ENCODE data around the gene GNB1L. TPM values are rescaled to one million over a fixed set of nuclear protein-coding genes. Genes with fewer than 3 reads are reported as not detected.

The GNB1L gene
- total RNA-seq, 1 experiment from 2014 or later = 96.1 TPM

DNA sequence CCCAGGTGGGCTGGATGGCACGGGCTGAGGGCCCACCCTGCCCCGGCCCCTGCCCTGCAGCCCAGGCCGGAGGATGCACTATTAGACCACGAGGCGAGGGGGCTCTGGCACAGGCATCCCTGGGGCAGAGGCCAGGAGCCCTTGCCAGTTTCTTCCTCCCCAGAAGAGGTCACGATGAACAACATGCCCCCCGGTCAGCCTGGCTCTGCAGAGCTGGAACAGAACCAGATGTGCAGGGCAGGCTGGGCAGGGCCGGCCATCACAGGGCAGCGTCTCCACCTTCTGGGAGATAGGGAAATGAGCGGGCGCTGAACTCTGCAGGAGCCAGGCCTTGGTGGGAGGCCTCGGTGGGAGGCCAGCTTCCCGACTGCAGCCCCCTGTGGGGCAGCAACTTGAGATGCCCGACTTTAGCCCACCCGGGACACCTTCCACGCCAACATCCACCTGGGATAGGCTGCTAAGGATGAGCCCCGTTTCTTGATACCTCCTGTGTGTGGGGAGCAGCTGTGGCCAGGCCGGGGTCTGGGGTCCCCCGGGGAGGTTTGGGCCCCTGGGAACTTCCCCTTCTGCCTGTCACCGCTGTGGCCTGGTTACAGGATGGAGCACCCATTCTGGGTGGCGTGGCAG lies 21.8 kb upstream of the GNB1L start:
- no peak for DNase-seq (ENCODE audit: low spot score)

DNA sequence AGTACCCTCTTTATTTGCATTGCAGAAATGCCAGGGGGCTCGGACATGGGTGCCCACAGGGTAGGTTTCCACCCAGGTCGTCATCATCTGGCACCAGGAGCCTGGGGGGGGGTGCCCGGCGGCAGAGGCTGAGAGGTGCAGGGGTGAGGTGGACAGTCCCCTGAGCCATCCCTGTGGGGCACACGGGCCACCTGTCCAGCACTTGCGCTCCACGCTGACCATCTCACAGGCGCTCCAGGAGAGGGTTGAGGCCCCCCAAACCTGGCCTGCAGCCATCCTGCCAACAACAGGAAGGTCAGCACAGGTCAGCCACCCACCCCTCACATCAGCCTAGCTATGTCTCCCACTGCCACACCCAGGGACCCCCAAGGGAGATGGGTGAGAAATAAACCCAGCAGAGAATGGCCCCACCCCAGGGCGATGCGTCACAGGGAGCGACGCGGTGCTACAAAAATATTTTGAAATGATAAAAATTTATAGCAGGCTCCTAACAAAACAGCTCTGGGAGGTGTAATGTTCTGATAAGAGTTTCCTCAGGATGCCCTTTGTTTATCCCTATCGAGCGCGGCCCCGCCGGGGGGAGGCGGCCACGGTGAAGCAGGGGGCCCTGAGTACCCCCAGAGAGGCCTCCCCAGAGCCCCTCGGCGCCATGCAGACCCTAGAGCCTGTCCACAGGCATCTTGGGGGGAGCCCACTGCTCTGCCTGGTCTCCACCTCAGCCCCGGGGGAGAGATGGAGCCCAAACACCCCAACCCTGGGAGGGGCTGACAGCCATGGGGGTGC lies 21.0 kb upstream of the GNB1L start:
- DNase-seq (ENCODE audit: low spot score) = no peak

DNA sequence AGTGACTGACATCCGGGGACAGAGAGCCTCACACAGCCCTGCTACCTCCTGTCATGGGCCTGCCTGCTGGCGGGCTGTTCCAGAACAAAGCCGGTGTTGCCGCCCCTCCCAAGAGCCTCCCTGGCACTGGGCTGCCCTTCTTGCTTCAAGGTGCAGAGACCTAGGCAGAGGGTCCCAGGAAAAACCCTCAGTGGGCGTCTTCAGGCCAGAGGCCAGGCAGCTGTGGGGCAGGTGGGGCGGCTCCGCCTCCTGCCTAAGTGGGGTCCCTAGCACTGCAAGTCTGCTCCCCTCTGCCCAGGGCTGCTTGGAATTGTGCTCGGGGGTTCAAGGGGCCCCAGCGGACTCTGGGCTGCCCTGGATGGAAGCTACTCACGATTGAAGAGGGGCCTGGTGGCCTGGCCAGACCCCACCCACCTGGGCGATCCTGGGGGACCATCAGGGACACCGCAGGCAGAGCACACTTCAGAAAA lies 20.4 kb upstream of the GNB1L start:
- DNase-seq (ENCODE audit: low spot score) = no peak

DNA sequence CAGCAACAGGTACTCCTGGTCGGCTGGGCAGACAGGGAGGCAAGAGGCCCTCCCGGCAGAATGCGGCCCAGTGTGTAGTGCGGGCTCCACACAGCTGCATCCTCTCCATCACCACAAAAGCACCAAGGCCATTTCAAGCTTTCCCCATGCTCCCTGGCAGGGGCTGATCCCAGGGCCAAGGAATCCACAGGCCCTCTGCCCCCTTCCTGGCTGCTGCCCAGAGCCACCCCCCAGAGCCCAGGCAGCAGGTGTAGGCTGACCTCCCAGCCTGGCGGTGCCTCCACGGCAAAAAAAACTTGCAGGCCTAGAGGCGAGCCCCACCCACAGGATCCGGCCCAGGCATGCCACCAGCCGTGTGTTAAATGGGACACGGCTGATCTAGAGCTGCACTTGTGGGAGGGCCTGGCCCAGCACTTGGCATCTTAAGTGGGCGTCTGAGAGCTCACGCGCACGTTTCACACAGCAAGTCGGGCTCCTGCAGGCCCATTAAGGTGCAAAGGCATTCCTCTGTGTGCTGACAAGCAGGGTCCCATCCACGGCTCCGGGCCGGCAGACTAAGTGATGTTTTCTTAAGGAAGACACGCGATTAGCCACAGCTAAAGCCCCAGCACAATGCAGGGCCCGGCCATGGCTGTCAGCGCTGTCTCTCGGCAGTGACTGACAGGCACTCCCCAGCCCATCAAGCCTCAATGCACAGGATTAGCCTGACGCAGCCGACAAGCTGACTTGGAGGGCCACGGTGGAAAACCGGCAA lies 19.8 kb upstream of the GNB1L start:
- DNase-seq (ENCODE audit: low spot score) = peak; percentile 57

GRCh38 chr22:19873960-19874306 lies 19.3 kb upstream of the GNB1L start:
- no peak for DNase-seq (ENCODE audit: low spot score)

GRCh38 chr22:19873138-19873959 lies 18.7 kb upstream of the GNB1L start:
- DNase-seq (ENCODE audit: low spot score) = peak; percentile 80

GRCh38 chr22:19872779-19873137 lies 18.1 kb upstream of the GNB1L start:
- DNase-seq (ENCODE audit: low spot score) = no peak

GRCh38 chr22:19871845-19872778 lies 17.4 kb upstream of the GNB1L start:
- DNase-seq (ENCODE audit: low spot score) = no peak

- no peak for DNase-seq (ENCODE audit: low spot score)
Measured at GRCh38 chr22:19871023-19871844, 16.6 kb upstream of the GNB1L start.

- no peak for DNase-seq (ENCODE audit: low spot score)
Measured at GRCh38 chr22:19870153-19871022, 15.7 kb upstream of the GNB1L start.

DNA sequence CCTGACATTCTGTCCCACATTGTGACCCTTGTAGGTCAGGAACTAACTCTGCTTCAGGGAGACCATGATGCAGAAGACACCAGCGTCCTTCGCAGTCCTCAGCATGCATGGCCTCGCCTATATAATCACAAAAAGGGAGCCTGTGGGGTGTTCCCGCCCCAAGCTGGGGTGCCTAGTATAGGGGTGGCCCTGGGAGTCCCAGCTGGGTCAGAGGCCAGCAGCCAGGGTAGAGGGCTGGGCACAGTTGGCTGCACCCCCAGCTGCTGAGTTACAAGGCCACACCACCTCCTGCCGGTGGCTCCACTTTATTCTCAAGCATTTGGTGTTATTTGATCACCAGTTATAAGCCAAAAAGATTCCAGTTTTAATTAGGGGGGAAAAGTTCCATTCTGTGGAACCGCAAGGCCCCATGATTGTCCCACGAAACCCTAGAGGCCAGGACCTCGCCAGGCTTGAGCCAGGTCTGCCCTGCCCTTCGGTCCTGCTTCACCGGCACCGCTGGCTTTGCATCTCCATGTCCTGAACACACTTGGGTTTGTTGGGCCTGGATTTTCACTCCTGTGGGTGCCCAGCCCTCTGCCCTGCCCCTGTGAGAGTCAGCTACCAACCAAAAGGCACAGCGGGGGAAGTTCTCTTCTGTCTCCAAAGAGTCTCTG lies 15.0 kb upstream of the GNB1L start:
- DNase-seq (ENCODE audit: low spot score) = no peak

GRCh38 chr22:19868773-19869471 lies 14.2 kb upstream of the GNB1L start:
- no peak for DNase-seq (ENCODE audit: low spot score)

- no peak for DNase-seq (ENCODE audit: low spot score)
Measured at GRCh38 chr22:19868333-19868732, 13.7 kb upstream of the GNB1L start.

GRCh38 chr22:19867617-19868016 lies 12.9 kb upstream of the GNB1L start:
- no peak for DNase-seq (ENCODE audit: low spot score)

DNA sequence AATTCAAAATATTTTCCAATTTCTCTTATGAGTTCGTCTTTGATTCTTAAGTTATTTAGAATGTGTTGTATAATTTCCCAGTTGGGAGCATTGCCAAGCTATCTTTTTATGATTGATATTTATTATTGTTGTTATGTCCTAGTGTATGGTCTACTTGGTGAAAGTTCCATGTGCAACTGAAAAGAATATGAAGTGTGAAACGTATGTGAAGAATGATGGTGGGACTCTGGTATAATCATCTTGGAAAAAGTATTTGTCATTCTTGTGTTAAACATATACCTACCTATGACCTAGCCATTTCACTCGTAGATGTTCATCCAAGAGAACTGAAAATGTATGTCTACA lies 12.0 kb upstream of the GNB1L start:
- no peak for DNase-seq (ENCODE audit: low spot score)

- no peak for DNase-seq (ENCODE audit: low spot score)
Measured at GRCh38 chr22:19865141-19865829, 10.6 kb upstream of the GNB1L start.

DNA sequence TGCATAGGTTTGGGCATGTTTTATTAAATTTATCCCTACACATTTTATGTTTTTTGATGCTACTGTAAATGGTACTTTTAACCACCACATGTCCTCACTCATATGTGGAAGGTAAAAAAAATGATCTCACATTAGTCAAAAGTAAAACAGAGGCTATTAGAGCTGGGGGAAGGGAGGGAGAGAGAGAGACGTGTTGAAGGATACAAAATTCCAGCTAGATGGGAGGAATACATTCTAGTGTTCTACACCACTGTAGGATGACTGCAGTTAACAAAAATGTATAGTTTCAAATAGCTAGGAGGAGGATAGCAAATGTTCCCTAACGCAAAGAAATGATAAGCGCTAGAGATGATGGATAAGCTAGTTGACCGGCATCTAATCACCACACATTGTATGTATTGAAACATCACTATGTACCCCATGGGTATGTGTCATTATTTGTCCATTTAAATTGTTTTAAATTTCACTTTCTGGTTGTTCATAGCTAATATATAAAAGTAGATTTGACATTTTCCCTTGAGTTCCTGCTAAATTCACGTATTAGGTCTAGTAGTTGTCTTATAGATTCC lies 9.9 kb upstream of the GNB1L start:
- no peak for DNase-seq (ENCODE audit: low spot score)

All from HT-29 (cell line).